PC-3 (cell line): ENCODE results near the gene MAD1L1. TPM values are rescaled to one million over a fixed set of nuclear protein-coding genes. Genes with fewer than 3 reads are reported as not detected.

Experiments used
- ATAC-seq: fragments of 200-7000 bp; cut with Tn5 transposase; 2 replicates; pipeline ENCODE4 v1.9.1; 2020; ENCODE audit warnings: mild to moderate bottlenecking, moderate library complexity
- BruUV-seq: library from RNA; stranded (reverse); fragments of 400-500 nt; replicated peaks from 2 replicates; lab custom pipeline; 2021; lab: Mats Ljungman, UMichigan
- CTCF ChIA-PET: fragments of 300-600 bp; sonication (Branson Sonifier 250); formaldehyde crosslinking; loops from one replicate; lab custom pipeline; 2022; ENCODE audit warnings: antibody characterized with exemption; lab: Charles Lee
- POLR2A ChIA-PET: fragments of 300-600 bp; sonication (Branson Sonifier 250); formaldehyde crosslinking; loops from one replicate; lab custom pipeline; 2022; ENCODE audit warnings: antibody characterized with exemption; ENCODE audit not compliant: unreplicated experiment; lab: Charles Lee
- DNase-seq: peaks from one replicate; pipeline ENCODE4 v3.0.0-alpha.2; 2015
- H2AFZ ChIP-seq: fragments of 300-600 bp; sonication (generic); 2 replicates; pipeline ENCODE4 v1.6.0; 2016; ENCODE audit warnings: antibody characterized with exemption, low read length
- H3F3A ChIP-seq: fragments of 300-600 bp; sonication (generic); one replicate; pipeline ENCODE4 v1.6.0; 2017; ENCODE audit warnings: antibody characterized with exemption, low read length, control low read depth, mild to moderate bottlenecking; ENCODE audit not compliant: unreplicated experiment
- H3K27ac ChIP-seq: fragments of 300-600 bp; sonication (generic); 2 replicates; pipeline ENCODE4 v1.5.1; 2016; ENCODE audit warnings: mild to moderate bottlenecking, low read length
- H3K27me3 ChIP-seq: fragments of 300-600 bp; sonication (generic); 2 replicates; pipeline ENCODE4 v1.6.1; 2016; ENCODE audit warnings: low read length, mixed read lengths
- H3K36me3 ChIP-seq: fragments of 300-600 bp; sonication (generic); 2 replicates; pipeline ENCODE4 v1.6.1; 2016; ENCODE audit warnings: low read depth, mixed run types, low read length, mixed read lengths
- H3K4me1 ChIP-seq: fragments of 300-600 bp; sonication (generic); 2 replicates; pipeline ENCODE4 v1.5.1; 2016; ENCODE audit warnings: low read length; ENCODE audit not compliant: insufficient read depth
- H3K4me2 ChIP-seq: fragments of 300-600 bp; sonication (generic); 2 replicates; pipeline ENCODE4 v1.6.0; 2016; ENCODE audit warnings: low read length
- H3K4me3 ChIP-seq: fragments of 300-600 bp; sonication (generic); 2 replicates; pipeline ENCODE4 v1.5.1; 2016; ENCODE audit warnings: mild to moderate bottlenecking, low read length, mixed read lengths
- H3K79me2 ChIP-seq: fragments of 300-600 bp; sonication (generic); 2 replicates; pipeline ENCODE4 v1.6.1; 2017; ENCODE audit warnings: low read length, mixed read lengths
- H3K9ac ChIP-seq: fragments of 300-600 bp; sonication (generic); 2 replicates; pipeline ENCODE4 v1.6.0; 2016; ENCODE audit warnings: mild to moderate bottlenecking, low read length
- H3K9me2 ChIP-seq: fragments of 300-600 bp; sonication (generic); replicated peaks from 2 replicates; pipeline ENCODE4 v1.6.1; 2016; ENCODE audit warnings: mixed run types, low read length, mixed read lengths
- H3K9me3 ChIP-seq: fragments of 300-600 bp; sonication (generic); 2 replicates; pipeline ENCODE4 v1.6.1; 2016; ENCODE audit warnings: low read length, mixed read lengths
- H4K20me1 ChIP-seq: fragments of 300-600 bp; sonication (generic); 2 replicates; pipeline ENCODE4 v1.6.1; 2016; ENCODE audit warnings: low read length, mixed read lengths
- EZH2 ChIP-seq: fragments of 300-600 bp; sonication (generic); IDR thresholded peaks from one replicate; pipeline ENCODE4 v1.6.1; 2017; ENCODE audit warnings: antibody characterized with exemption, mild to moderate bottlenecking, low read length; ENCODE audit not compliant: unreplicated experiment
- EZH2phosphoT487 ChIP-seq: fragments of 300-600 bp; sonication (generic); IDR thresholded peaks from 2 replicates; pipeline ENCODE4 v1.6.1; 2018; ENCODE audit warnings: mild to moderate bottlenecking, antibody characterized with exemption, low read length, borderline replicate concordance
- intact Hi-C: fragments of 100-400 bp; cut with micrococcal nuclease; formaldehyde crosslinking; loops from 2 replicates; pipeline ENCODE4 v1.9.0; 2023
- total RNA-seq: library from RNA; depleted of rRNA; stranded (reverse); fragments of >200 nt; gene quantifications from 2 replicates; pipeline ENCODE4 v1.2.3, GENCODE V29; 2014
- TF ChIP-seq, protein P1 (sequence below): fragments of 300-600 bp; sonication (generic); conservative IDR thresholded peaks from 2 replicates; pipeline ENCODE4 v1.5.1; 2017; ENCODE audit warnings: antibody characterized with exemption, low read depth, mild to moderate bottlenecking, low read length

The MAD1L1 gene
- total RNA-seq, 1 experiment from 2014 or later = 88.4 TPM

DNA sequence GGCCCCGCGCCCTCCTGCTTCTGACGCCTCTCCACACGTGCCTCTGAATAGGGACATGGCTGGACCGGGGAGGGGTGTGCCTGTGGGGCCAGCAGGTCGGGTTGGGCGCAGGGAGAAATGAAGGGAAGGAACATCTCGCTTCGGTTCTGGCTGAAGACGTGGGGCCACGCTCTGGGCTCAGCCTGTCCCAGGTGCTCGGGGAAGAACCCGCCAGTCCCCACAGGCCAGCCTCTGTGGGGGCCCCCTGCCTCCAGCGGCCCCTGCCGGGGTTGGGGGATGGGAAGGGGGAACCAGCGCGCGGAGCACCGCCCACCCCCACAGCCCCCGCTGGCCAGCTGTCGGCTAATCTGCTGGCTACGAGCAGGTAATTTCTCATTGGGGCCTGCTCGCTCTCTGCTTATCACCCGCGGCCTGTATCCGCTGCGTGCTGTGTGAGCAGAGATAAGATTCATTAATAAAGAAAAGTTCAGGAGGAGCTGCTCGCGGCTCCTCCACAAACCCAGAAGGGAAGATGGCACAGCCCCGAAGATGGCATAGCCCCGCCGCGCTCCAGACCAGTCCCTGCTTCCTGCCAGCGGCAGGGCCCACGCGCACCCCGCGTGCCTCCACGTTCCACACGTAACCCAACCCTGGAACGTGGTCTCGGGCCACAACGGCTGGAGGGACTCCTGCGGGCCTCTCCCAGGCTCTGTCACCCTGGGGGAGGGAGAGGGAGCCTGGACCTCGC lies 376.4 kb downstream of the MAD1L1 start:
- no peak overlapping the region for H3K4me2 ChIP-seq
- intact Hi-C loops = no loop called here

DNA sequence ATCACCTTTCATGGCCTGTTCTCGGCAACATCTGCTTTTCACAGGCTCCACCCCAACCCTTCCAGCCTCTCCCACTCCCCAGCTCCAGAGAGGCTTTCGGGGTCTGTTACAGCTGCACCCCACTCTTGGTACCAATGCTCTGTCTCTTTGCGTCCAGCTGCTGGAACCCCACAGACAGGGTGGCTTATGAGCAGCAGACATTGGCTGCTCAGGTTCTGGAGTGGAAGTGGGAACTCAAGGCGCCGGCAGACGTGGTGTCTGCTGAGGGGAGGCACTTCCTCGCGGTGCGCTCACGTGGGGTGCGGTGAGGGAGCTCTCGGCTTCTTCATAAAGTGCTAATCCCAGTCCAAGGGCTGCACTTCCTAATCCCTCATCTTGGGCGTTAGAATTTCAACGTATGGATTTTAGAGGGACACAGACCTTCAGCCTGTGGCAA lies 377.0 kb downstream of the MAD1L1 start:
- no peaks in the 10 kb centered on the region for H4K20me1 ChIP-seq
- intact Hi-C loops = no loop called here
- no peaks in the 10 kb centered on the region for H3K36me3 ChIP-seq
- no peaks in the 10 kb centered on the region for H3K9me3 ChIP-seq
- H2AFZ ChIP-seq = no peak overlapping the region
- ATAC-seq (no peak), DNase-seq (no peak)
- H3K79me2 ChIP-seq = no peaks in the 10 kb centered on the region
- ChIA-PET POLR2A (no interaction called here), CTCF (no interaction called here)
- no peak overlapping the region for H3K4me2 ChIP-seq
- no peak overlapping the region for H3K27ac ChIP-seq
- no peaks in the 10 kb centered on the region for H3F3A ChIP-seq
- BruUV-seq = no TSS peak
- no peaks in the 10 kb centered on the region for H3K9me2 ChIP-seq
- H3K9ac ChIP-seq = no peak overlapping the region
- no peaks in the 10 kb centered on the region for H3K27me3 ChIP-seq
- TF ChIP-seq, protein P1, sequence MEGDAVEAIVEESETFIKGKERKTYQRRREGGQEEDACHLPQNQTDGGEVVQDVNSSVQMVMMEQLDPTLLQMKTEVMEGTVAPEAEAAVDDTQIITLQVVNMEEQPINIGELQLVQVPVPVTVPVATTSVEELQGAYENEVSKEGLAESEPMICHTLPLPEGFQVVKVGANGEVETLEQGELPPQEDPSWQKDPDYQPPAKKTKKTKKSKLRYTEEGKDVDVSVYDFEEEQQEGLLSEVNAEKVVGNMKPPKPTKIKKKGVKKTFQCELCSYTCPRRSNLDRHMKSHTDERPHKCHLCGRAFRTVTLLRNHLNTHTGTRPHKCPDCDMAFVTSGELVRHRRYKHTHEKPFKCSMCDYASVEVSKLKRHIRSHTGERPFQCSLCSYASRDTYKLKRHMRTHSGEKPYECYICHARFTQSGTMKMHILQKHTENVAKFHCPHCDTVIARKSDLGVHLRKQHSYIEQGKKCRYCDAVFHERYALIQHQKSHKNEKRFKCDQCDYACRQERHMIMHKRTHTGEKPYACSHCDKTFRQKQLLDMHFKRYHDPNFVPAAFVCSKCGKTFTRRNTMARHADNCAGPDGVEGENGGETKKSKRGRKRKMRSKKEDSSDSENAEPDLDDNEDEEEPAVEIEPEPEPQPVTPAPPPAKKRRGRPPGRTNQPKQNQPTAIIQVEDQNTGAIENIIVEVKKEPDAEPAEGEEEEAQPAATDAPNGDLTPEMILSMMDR = no peak
- TF ChIP-seq EZH2phosphoT487 (no peak), EZH2 (no peak)
- H3K4me3 ChIP-seq = no peak overlapping the region
- H3K4me1 ChIP-seq = no peaks in the 10 kb centered on the region

More for the DNA sequence above, 376.4 kb downstream of the MAD1L1 start:
- no peak for DNase-seq
- no peaks in the 10 kb centered on the region for H3K4me1 ChIP-seq
- H3K9me2 ChIP-seq = no peaks in the 10 kb centered on the region
- H3K79me2 ChIP-seq = no peaks in the 10 kb centered on the region
- H3K4me3 ChIP-seq = no peak overlapping the region
- no peaks in the 10 kb centered on the region for H3F3A ChIP-seq
- no peak overlapping the region for H3K9ac ChIP-seq
- ChIA-PET POLR2A (no interaction called here), CTCF (no interaction called here)
- no peaks in the 10 kb centered on the region for H3K36me3 ChIP-seq
- H3K27ac ChIP-seq = no peak overlapping the region
- TF ChIP-seq, protein P1 = no peak
- no peak for TF ChIP-seq EZH2
- TF ChIP-seq EZH2phosphoT487 = no peak
- no peaks in the 10 kb centered on the region for H3K27me3 ChIP-seq
- no peaks in the 10 kb centered on the region for H4K20me1 ChIP-seq
- BruUV-seq = no TSS peak
- H3K9me3 ChIP-seq = no peaks in the 10 kb centered on the region
- H2AFZ ChIP-seq = no peak overlapping the region
- ATAC-seq = no peak

DNA sequence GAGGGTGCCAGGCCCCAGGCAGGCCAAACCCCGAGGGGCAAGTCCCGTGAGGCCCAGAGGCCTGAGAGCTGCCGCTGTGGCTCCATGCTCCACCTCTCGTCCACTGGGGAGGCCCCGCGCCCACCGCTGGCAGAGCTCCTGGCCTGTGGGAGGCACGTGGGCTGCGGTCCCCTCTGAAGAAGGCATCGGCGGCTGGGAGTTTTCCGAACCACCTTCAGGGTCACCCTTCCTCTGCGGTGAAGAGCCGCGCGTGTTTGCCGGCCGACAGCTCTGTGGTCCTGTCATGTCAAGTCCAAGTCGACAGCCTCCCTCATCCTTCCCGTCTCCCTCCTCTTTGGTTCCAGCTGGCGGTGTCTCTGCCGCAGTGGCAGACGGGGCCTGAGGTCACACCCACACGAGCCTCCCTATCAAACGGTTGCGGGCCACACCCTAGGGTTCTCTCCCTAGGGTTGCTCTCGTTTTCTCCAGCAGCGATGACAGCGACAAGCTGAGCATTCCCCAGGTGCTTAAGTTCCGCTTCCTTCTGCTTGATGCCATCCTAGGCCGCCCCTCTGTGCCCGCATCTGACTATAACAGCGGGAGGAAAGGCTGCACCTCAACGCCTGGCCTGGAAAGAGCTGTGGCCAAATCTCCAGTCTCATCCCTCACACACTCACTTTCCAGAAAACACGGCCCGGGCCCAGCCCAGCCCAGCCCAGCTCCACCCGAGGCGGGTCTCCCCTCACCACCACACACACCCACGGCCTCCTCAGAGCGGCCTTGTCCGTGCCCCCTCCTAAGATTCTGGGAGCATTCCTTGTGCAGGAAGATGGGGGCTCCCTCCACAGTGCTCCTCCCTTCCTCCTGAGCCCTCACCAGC lies 377.6 kb downstream of the MAD1L1 start:
- Histone ChIP-seq H3K4me2 (no peak overlapping the region), H3K9ac (no peak overlapping the region), H3K4me3 (no peak overlapping the region), H3K4me1 (no peaks in the 10 kb centered on the region), H3K79me2 (no peaks in the 10 kb centered on the region), H3F3A (no peaks in the 10 kb centered on the region), H3K27ac (no peak overlapping the region), H4K20me1 (no peaks in the 10 kb centered on the region), H3K27me3 (no peaks in the 10 kb centered on the region), H3K9me3 (no peaks in the 10 kb centered on the region), H3K9me2 (no peaks in the 10 kb centered on the region), H3K36me3 (no peaks in the 10 kb centered on the region), H2AFZ (no peak overlapping the region)
- BruUV-seq = no TSS peak
- ATAC-seq (no peak), DNase-seq (no peak)
- TF ChIP-seq EZH2phosphoT487 (no peak), EZH2 (no peak)
- TF ChIP-seq, protein P1 = no peak
- CTCF ChIA-PET = no interaction called here
- intact Hi-C loops = no loop called here
- POLR2A ChIA-PET = no interaction called here
